Sigmoid colon (tissue), 7 donors: ENCODE measurements around the gene GRB7. TPM values are rescaled to one million over a fixed set of nuclear protein-coding genes. Genes with fewer than 3 reads are reported as not detected.

Experiments
- DNase-seq: peaks from one replicate; pipeline ENCODE4 v3.0.0-alpha.2; 2019
- H3K27ac ChIP-seq, 4 donors: fragments of 200-600 bp; sonication (generic); one replicate each; pipeline ENCODE4 v1.5.1; 2016 to 2019; ENCODE audit warnings: mild to moderate bottlenecking in 1 of 4
- H3K27me3 ChIP-seq, 3 donors: fragments of 200-600 bp; sonication (generic); one replicate each; pipeline ENCODE4 v1.5.1; 2019; ENCODE audit warnings: mild to moderate bottlenecking in 1 of 3
- H3K36me3 ChIP-seq, 4 donors: fragments of 200-600 bp; sonication (generic); one replicate each; pipeline ENCODE4 v1.5.1; 2016 to 2019
- H3K4me1 ChIP-seq, 4 donors: fragments of 200-600 bp; sonication (generic); one replicate each; pipeline ENCODE4 v1.5.1; 2017 to 2019
- H3K4me3 ChIP-seq, 4 donors: fragments of 200-600 bp; sonication (generic); one replicate each; pipeline ENCODE4 v1.5.1; 2017 to 2019; ENCODE audit warnings: mild to moderate bottlenecking in 2 of 4, moderate library complexity in 1 of 4
- H3K9me3 ChIP-seq, 4 donors: fragments of 200-600 bp in 3 of 4; sonication (generic) in 3 of 4; one replicate each; pipeline versions ENCODE4 v1.5.1 to v1.6.1; 2013 to 2019
- CTCF ChIP-seq, 4 experiments: fragments of 450-650 bp in 3 of 4; fragments of 200-600 bp in 1 of 4; IDR thresholded peaks; one replicate each; pipeline ENCODE4 v1.5.1; 2016 to 2019; ENCODE audit warnings: antibody characterized with exemption in 4 of 4, mild to moderate bottlenecking in 3 of 4, moderate library complexity in 2 of 4
- EP300 ChIP-seq, 4 donors: sonication (generic); formaldehyde crosslinking; IDR thresholded peaks; one replicate each; pipeline ENCODE4 v1.6.1; 2017; ENCODE audit warnings: antibody characterized with exemption in 4 of 4
- POLR2A ChIP-seq, 2 donors: fragments of 450-650 bp; IDR thresholded peaks; one replicate each; pipeline ENCODE4 v1.6.1; 2016; ENCODE audit warnings: antibody characterized with exemption in 2 of 2, mild to moderate bottlenecking in 2 of 2, moderate library complexity in 2 of 2
- POLR2AphosphoS5 ChIP-seq, 4 donors: sonication (generic); formaldehyde crosslinking; IDR thresholded peaks; one replicate each; pipeline ENCODE4 v1.6.1; 2017; ENCODE audit warnings: antibody characterized with exemption in 4 of 4
- WGBS, 2 donors: extraction: QIAGEN DNeasy Blood & Tissue Kit; methylation state at CpG; one replicate each; pipeline ENCODE4 v1.1.7; 2013; 5-methylcytosine and 5-hydroxymethylcytosine counted together
- intact Hi-C: fragments of 100-400 bp; cut with DNase I; formaldehyde crosslinking; loops from one replicate; pipeline ENCODE4 v1.15.1; 2023
- polyA plus RNA-seq, 3 donors: library from polyadenylated mRNA; stranded (reverse); fragments of 200-250 nt; gene quantifications; one replicate each; pipeline ENCODE4 v1.2.3, GENCODE V29; 2013
- total RNA-seq, 4 donors: library from RNA; depleted of rRNA; stranded (reverse); fragments of >200 nt; gene quantifications; one replicate each; pipeline ENCODE4 v1.1.0, GENCODE V29; 2016
- donor health status: healthy with polysubstance abuse.
- donor health status: Bipolar disorder and iron deficiency.
- donor health status: healthy.

GRB7 gene
- total and polyA plus RNA-seq, 7 donors: under 0.01 to 17.9 (median 13.2) TPM; not detected in 3

- H3K4me1 ChIP-seq: peaks cover 0 to 29% (median 15%) of the 10 kb centered on the region in 4 donors
- DNase-seq: peak; percentile 53
- H3K27ac ChIP-seq: no peak overlapping the region
- no peak for TF ChIP-seq CTCF (IDR thresholded peaks at IDR 0.05)
- TF ChIP-seq POLR2A (IDR thresholded peaks at IDR 0.05): no peak
- TF ChIP-seq EP300 (IDR thresholded peaks at IDR 0.05): no peak
- TF ChIP-seq POLR2AphosphoS5 (IDR thresholded peaks at IDR 0.05): no peak
- no peak overlapping the region for H3K4me3 ChIP-seq
- WGBS, 2 donors: 30 to 69% methylated on average over 9 of the region's 9 CpGs
- H3K36me3 ChIP-seq: no peaks in the 10 kb centered on the region
- H3K9me3 ChIP-seq: no peaks in the 10 kb centered on the region
- no peaks in the 10 kb centered on the region for H3K27me3 ChIP-seq
- intact Hi-C loops: loop anchor here (5.0 to 10.0 kb wide), 2 partner anchors 63 to 546 kb away; partner anchors contain the start of genes PGAP3 and RPL19
Measured at GRCh38 chr17:39750131-39751015, 12.6 kb downstream of the GRB7 start.

- no peaks in the 10 kb centered on the region for H3K27me3 ChIP-seq
- 72 to 78% methylated on average over 5 of the region's 5 CpGs for WGBS, 2 donors
- no peak overlapping the region for H3K4me3 ChIP-seq
- intact Hi-C loops: loop anchor here (5.0 to 10.0 kb wide), 2 partner anchors 64 to 546 kb away; partner anchors contain the start of genes PGAP3 and RPL19
- DNase-seq: no peak
- H3K27ac ChIP-seq: no peak overlapping the region
- no peak for TF ChIP-seq POLR2AphosphoS5 (IDR thresholded peaks at IDR 0.05)
- no peak for TF ChIP-seq EP300 (IDR thresholded peaks at IDR 0.05)
- no peak for TF ChIP-seq POLR2A (IDR thresholded peaks at IDR 0.05)
- no peak for TF ChIP-seq CTCF (IDR thresholded peaks at IDR 0.05)
- H3K36me3 ChIP-seq: no peaks in the 10 kb centered on the region
- H3K4me1 ChIP-seq: peaks cover 0 to 32% (median 16%) of the 10 kb centered on the region in 4 donors
- no peaks in the 10 kb centered on the region for H3K9me3 ChIP-seq
Measured at GRCh38 chr17:39751016-39751543, 13.3 kb downstream of the GRB7 start.

- WGBS, 2 donors: 69 to 82% methylated on average over 10 of the region's 10 CpGs
- no peaks in the 10 kb centered on the region for H3K9me3 ChIP-seq
- peaks cover 0 to 32% (median 16%) of the 10 kb centered on the region in 4 donors for H3K4me1 ChIP-seq
- intact Hi-C loops: loop anchor here (5.0 to 10.0 kb wide), 2 partner anchors 64 to 547 kb away; partner anchors contain the start of genes PGAP3 and RPL19
- H3K27me3 ChIP-seq: no peaks in the 10 kb centered on the region
- TF ChIP-seq CTCF (IDR thresholded peaks at IDR 0.05) (no peak), EP300 (IDR thresholded peaks at IDR 0.05) (no peak), POLR2AphosphoS5 (IDR thresholded peaks at IDR 0.05) (no peak), POLR2A (IDR thresholded peaks at IDR 0.05) (no peak)
- peak; percentile 63 for DNase-seq
- H3K36me3 ChIP-seq: no peaks in the 10 kb centered on the region
- no peak overlapping the region for H3K27ac ChIP-seq
- H3K4me3 ChIP-seq: no peak overlapping the region
Measured at GRCh38 chr17:39751637-39752036, 13.9 kb downstream of the GRB7 start.

GRCh38 chr17:39752241-39752881, 14.6 kb downstream of the GRB7 start:
- peaks cover 0 to 32% (median 16%) of the 10 kb centered on the region in 4 donors for H3K4me1 ChIP-seq
- 88% methylated on average over 13 of the region's 13 CpGs for WGBS, 2 donors
- no peak overlapping the region for H3K4me3 ChIP-seq
- DNase-seq: peak; percentile 50
- H3K27ac ChIP-seq: no peak overlapping the region
- intact Hi-C loops: loop anchor here (5.0 to 10.0 kb wide), 2 partner anchors 65 to 548 kb away; partner anchors contain the start of genes PGAP3 and RPL19
- no peaks in the 10 kb centered on the region for H3K36me3 ChIP-seq
- TF ChIP-seq EP300 (IDR thresholded peaks at IDR 0.05) (no peak), POLR2AphosphoS5 (IDR thresholded peaks at IDR 0.05) (no peak), CTCF (IDR thresholded peaks at IDR 0.05) (no peak), POLR2A (IDR thresholded peaks at IDR 0.05) (no peak)
- H3K9me3 ChIP-seq: no peaks in the 10 kb centered on the region
- no peaks in the 10 kb centered on the region for H3K27me3 ChIP-seq
